ENCODE data around the gene WDR70.

DNA sequence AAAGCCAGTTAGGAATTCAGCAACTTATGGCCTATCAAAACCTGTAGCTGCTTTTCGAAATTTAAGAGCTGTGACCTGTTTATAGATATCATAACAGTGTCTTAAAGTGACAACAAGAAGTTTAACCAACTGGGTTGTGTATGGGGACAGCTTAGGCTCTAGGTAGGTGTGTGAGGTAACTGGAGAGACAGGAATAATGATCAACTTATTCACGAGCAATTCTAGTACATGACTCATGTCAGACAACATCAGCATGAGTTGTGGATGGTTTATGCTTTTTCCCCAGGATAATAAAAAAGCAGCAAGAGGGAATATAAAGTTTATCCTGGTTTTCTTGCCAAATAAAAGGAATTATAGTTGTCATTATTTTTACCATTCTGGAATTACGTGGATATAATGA, 372.1 kb downstream of the WDR70 start:
- TF ChIP-seq CTCF (IDR thresholded peaks at IDR 0.05; ENCODE audit: insufficient read depth, low read length, poor library complexity, severe bottlenecking) (no peak), EZH2phosphoT487 (conservative IDR thresholded peaks at IDR 0.05; ENCODE audit: low read length) (no peak)
